ENCODE results near the gene SUSD3.

Gene SUSD3

DNA sequence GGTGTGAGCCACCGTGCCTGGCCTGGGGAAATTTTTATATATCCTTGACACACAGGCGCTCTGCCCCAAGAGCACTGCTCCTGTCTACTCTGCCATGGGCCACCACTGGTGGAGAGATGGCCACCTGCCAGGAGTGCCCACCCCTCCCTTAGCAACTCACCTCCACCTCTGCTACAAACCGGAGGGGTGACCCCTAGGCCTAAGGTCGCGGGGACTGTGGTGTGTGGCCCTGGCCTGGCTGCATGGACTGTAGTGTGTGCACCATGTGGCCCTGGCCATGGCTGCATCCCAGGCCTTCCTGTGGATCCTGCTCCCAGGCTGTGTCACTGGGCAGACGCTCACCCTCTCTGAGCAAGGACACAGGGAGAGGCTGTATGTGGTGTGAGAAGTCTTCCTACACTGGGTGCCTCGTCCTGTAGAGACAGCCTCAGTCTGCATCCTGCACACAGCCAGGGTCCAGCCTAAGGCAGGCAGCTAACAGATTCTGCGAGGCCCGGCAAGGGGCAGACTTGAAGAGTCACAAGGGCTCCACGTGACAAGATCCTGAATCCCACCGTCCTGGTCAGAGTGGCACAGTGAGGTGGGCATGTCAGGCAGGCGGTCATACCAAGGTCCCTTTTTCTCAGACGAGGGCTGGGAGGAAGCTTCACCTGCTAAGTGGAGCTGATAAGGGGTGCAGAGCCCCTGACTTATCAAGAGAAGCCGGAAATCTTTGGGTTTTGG is 65.2 kb downstream of the SUSD3 start:
- DNase-seq (ENCODE audit: low spot score) = no peak

DNA sequence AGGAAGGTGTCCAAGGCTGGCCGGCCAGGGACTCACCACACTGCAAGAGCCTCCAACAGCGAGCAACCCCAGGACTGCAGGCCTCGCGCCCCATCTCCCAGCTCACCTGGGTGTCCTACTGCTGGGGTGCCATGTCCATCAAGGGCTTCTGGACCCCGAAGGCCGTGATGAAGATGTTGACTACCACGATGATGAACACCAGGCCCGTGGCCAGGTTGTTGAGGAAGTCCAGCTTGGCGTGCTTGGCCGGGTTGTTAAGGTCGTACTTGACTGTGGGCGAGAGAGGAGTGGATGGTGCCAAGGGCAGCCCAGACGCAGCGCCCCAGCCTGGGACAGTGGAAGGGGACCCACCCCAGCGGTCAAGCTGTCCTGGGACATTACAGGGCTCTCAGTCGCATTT is 66.3 kb downstream of the SUSD3 start:
- DNase-seq (ENCODE audit: low spot score) = no peak

DNA sequence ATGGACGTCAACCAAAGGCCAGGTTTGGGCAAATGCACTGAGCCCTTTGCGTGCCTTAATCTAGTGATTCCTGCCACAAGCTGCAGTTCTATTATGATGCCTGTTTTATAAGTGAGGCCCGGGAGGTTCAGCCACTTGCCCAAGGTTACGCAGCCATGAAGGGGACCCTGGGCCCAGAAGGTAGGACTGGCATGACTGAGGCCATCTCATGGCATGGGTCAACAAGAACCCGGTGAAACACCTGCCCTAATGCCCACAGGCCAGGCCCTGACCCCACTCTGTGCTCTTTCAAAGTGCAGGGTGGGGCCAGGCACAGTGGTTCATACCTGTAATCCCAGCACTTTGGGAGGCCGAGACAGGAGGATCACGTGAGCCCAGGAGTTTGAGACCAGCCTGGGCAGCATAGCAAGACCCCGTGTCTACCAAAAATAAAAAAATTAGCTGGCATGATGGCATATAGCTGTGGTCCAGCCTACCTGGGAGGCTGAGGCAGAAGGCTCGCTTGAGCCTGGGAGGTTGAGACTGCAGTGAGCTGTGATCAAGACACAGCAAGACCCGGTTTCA is 66.9 kb downstream of the SUSD3 start:
- DNase-seq (ENCODE audit: low spot score) = no peak

DNA sequence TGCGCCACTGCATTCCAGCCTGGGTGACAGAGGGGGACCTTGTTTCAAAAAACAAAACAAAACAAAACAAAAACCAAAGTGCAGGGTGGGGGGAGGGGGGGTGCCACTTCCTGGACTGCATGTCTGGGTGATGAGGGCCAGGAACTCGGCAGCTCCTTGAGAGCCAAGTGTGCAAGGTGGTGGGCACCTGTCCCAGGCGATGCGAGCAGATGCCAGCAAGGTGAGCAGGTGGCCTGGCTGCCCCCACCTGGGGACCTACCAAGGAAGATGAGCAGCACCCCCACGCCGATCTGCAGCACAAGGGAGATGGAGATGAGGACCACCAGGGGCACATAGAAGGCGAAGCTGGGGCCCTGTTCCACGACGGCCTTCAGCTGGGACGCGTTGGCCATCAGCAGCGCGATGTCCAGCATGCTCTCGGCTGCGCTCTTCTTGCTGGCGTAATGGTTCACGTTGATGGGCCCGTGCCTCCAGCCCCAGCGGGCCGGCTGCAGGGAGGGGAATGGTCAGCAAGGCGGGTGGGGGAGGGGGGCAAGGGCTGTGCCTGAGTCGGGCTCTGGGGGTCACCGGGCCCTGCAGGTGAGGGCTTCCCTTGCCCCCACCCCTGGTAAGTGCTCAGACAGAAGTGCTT is 67.8 kb downstream of the SUSD3 start:
- DNase-seq (ENCODE audit: low spot score) = no peak

DNA sequence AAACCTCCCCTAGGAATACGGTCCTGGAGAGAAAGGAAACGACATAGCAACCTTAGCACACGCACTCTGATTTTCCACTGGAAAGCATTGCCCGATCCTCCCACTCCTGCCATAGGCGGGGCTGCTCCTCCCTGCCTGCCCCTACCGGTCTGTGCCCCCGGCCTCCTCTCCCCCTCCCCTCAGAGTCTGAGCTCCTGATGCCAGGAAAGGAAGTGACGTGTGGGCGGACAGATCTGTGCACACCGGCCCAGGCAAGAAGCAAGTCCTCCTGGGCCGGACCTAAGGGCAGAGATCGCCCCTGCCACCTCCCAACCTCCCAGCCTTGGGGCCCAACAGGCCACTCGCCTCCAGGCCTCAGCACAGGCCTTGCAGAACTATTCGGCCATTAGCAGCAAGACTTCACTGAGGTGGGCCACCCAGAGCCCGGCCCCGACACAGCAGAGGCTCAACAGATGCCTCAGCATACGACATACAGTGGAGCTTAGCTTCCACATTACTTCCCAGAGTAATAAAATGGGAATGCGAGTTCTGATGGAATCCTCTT is 68.4 kb downstream of the SUSD3 start:
- no peak for DNase-seq (ENCODE audit: low spot score)

DNA sequence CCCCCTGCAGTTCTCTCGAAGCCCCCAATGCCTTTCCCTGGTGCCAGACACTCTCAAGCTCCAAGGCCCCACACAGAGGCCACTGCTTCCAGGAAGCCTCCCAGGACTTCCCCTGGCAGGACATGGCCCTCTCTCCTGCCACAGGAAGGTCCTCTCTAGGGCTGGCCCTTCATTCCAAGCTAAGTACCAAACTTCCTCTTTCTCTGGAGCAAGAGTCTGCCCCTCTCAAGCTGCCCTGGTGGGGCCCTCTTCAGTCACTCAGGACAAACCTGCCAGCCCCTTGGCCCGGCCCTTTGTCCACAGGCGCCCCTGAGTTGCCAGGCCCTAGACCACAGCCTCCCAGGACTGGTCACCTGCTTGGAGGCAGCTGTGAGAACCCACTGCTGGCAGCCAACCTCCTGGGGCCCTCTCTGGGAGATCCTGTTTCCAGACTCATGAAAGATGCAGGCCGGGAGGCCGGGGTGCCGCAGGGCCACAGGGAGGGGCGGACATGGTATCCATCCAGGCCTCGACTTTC is 69.0 kb downstream of the SUSD3 start:
- no peak for DNase-seq (ENCODE audit: low spot score)

DNA sequence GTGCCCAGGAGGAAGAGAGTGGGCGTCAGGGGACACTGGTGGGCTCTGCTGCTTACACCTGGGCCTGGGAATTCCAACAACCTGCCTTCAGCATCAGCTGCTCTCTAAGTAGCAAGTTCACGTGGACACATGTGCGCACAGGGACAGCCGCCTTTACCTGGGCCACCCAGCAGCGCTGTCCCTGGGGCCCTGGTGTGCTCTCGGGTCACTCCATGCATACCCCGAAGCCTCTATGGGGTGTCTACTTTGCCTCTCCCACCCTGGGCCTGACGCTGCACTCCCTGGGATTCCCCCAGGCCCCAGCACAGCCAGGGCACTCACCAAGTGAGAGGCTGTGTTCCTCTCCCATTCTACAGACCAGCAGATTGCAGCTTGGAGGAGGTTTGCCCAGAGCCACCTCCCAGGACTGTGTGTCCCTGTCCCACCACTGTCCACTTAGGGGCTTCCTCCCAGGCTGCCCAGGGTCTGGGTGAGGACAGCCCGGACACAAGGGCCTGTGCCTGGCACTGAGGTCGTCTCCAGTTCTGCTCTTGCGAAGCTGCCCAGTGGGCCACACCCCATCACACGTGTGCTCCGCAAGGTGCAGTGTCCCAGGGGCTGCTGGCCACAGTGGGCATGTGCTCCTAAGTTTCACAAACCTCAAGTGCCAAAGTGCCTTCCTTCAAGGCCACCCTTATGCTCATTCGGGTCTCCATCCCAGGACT is 69.7 kb downstream of the SUSD3 start:
- DNase-seq (ENCODE audit: low spot score) = no peak

DNA sequence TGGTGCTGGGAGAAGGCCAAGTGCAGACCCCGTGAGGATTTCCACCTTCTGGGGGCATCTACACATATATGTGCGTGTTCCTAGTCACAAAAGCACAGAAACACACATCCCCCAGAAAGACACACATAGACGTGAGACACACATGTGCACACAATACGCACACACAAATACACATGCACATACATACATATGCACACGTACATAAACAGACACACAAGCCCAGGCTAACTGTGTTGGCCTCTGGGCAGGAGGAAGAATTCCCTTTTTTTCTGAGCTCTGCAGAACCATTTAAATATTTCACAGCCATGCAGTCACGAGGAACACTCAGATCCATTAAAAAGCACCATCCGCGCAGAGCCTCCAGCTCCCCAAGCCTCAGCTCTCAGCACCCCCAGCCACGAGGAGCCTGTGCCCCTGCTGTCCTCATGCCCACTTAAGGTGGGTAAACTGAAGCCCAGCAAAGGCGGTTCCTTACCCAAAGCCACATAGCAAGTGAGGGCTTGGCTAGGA is 70.3 kb downstream of the SUSD3 start:
- DNase-seq (ENCODE audit: low spot score) = no peak

DNA sequence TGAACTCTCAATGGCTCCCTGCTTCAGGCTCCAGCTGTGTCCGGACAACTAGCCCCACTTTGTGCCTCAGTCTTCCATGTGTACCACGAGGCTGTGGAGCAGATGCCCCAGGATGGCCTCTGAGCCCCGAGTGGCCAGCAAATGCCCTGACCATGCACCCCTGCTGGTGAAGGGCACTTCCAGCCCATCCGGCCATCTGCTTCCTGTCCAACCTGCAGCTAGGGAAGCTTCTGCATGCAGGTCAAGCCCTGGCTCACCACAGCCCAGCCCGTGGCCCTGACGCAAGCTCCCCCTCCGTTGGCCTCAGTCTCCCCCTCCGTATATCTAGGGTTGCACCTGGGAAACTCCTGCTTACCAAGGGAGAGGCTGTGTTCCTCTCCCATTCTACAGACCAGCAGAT is 70.8 kb downstream of the SUSD3 start:
- DNase-seq (ENCODE audit: low spot score) = no peak

DNA sequence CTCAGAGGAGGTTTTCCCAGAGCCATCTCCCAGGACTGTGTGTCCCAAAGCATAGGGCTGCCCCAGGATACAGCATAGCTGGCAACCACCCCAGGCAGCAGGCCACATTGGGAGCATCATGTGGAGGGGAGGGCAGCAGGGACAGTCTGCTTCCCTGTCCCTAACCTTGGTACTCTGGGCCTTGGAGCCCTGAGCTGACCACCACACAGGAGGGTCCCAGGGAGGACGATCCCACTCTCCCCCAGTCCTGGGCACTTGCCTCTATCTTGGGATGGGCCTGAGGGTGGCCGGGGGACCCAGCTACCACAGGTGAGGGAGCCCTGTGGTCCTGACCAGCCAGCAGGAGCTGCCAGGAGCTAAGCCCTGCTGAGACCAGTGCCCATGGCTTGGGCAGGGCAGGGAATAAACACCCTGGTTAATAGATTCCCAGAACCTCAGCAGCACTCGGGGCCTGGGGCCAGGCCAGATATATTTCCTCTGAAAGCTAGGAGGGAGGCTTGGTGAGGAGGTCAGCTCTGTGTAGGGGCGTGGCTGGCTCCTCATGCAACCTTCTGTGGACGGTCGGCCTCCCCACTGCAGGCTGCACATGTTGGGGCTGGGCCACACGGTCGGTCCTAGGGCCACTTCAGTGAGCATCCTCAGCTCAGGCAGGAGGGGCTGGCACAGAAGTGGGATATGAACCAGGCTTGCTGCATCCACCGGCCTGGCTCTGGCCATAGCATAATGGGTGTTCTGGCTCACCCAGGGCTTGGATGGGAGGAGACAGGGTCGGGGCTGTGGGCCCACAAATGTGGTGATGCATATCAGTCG is 71.4 kb downstream of the SUSD3 start:
- no peak for DNase-seq (ENCODE audit: low spot score)

DNA sequence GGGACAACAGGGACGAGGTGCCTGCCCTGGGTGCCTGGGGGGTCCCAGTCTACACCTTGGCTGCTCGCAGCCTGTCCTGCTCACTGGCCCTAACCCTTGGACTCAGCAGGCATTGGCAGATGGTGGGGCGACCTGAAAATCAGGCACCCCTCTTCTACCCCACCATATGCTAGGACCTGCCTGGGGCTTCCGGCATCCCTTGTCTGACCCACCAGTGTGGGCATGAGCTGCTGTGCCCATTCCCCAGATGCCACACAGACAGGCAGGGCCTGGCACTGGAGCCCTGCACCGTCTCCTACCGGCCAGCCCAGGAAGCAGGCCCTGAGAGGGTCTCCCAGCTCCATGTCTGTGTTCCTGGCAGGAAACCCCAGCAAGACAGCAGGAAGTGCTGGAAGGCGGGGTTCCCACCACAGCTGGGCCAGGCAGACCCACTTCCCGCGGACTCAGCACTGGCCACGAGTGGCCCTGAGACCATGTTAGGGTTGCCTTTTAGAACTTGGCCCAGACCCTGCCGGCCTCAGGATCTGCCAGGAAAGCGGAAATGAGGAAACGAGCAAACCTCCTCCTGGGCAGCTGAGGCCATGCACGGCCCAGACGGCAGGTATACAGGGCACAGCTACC is 72.5 kb downstream of the SUSD3 start:
- DNase-seq (ENCODE audit: low spot score) = no peak

DNA sequence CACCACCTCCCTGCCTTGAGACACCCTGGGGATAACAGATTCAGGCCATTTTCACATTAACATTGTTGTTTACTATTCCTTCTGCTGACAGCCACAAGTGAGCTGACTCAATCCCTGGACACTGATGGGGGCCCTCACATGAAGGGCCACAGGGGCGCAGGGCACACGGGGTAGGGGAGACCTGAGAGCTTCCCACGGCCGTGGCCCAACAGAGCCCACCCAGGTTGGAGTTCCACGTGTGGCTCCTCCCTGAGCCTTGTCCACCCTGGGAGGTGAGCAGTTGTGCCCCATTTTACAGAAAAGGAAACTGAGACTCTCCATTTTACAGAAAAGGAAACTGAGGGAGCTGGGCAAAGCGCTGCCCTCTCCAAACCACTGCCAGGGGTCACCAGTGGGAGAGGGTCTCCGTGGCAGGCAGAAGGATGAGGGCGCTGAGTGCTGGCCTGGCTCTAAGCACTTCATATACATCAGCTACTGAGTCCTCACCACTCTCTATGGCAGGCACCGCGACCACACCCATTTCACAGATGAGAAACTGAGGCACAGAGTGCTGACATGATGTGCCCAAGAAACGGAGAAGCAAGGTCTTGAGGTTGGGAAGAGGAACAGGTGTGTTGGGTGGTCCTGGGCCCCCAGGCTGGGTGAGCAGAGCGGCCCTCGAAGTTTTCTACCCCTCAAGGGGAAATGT is 73.2 kb downstream of the SUSD3 start:
- no peak for DNase-seq (ENCODE audit: low spot score)

DNA sequence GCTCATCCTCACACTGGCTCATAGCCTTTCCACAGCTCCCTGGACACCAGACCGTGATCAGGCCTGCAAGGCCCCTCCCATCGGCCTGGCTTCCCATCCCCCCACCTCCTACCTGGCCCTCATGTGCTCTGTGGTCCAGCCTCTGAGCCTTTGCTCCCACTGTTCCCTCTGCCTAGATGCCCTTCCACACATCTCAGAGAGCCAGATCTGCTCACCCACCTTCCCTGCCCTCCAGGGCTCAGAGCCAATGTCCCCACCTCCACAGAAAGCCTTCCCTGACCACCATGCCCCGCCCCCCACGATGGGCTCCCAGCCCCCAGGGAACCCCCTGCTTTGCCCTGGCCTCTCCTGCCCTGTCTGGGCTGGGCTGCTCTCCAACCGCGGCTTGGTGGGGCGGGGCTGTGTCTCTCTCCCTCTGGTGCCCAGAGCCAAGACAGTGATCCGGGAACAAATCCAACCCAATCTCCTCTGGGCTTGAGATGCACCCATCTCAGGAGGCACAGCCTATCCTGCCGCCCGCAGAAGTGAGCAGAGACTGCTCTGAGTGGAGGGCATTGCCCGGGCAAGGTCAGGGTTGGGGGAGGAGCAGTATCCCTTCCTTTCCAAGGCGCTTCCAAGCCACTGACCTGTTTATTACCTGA is 73.9 kb downstream of the SUSD3 start:
- no peak for DNase-seq (ENCODE audit: low spot score)

DNA sequence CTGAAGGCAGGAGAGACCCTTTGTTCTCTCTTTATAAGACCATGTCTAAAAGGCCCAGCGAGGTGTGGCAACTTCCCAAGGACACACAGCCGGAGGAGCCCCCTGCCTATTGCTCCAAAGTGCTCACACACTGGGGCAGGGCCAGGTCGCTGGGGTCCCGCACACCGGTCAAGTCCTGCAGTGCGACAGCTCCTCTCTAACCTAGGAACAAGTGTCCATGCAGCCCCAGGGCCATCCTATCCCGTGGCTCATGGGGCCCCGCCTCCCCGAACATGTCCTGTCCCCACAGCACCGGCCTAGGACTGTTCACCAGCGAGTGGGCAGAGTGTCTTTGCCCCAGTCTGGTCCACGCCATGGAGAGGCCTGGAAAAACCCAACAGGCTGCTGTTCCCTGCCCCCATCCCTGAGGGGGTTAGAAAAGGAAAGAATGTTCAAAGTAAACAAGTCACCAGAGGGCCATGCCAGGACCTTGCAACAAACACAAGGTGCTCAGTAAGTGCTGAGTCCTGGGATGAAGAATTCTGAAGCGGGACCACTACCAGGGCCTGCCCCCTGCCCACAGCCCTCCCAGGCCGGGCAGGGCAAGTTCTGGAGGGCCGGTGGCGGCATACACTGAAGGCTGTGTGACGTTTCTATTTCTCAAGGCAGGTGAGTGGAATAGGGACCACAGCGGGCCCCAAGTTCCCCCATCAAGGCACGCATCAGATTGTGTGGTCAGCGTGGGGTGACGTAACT is 74.6 kb downstream of the SUSD3 start:
- no peak for DNase-seq (ENCODE audit: low spot score)

DNA sequence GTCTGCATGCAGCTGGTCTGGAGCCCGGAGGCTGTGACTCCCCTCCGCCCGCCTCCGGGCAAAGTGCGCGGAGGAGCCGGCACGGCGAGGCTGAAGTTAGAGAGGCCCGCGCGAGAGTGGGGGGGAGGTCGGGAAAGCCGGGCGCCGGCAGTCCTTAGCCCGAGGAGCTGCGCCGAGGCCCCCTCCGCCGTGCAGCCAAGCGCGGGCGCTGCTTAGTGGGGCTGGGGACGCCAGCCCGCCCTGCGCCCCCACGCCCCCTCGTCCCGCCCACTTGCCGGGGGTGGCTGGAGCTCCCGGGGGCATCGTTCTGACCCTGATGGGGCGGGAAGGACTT is 75.1 kb downstream of the SUSD3 start:
- no peak for DNase-seq (ENCODE audit: low spot score)

DNA sequence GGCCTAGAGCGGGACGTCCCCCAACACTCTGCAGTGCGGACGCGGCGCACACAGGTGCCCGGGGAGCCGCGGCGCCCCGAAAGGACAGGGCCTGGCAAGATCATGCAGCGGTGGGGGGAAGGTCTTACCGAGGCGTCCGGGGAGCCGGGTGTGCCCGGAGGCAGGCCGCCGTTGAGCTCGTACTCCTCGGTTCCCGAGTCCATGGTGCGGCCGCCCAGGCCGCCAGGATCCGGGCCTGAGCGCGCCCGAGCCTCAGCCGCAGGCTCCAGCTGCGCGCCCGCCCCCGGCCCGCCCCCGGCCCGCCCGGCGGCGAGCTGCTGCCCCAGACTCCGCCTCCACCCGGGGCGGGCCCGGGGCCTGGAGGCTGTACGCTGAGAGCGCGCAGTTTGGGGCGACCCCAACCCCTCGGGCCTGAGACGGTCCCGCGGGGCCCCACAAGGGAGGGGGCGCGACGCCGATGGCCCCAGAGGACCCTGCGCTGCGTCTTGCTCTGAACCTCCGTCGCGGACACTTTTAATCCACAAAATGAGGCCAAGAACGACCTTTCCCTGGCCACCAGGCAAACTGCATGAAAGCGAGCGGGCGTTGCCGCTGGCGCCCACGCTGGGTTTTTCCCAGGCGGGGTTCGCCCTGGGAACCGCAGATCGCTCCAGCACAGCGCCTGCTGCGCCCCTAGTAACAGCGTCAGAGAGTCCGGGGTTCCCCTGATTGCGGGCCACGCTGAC is 75.7 kb downstream of the SUSD3 start, which contains the start of gene NINJ1:
Gene NINJ1, minus strand, starts transcription at position 237 of the 725 bp plus-strand sequence. Its CDS starts 34 bp downstream, at position 203.
- no peak for DNase-seq (ENCODE audit: low spot score)
